GM12873 (cell line): Measurements from ENCODE around the gene DCTPP1.

ENCODE experiments used
- CTCF ChIP-seq: IDR thresholded peaks from 2 replicates; pipeline ENCODE4 v1.5.1; 2012; ENCODE audit warnings: low read depth, mild to moderate bottlenecking, moderate library complexity, low read length, control low read depth; ENCODE audit not compliant: insufficient read depth; ENCODE audit errors: missing control alignments

Gene DCTPP1

GRCh38 chr16:30375864-30376263 is 54.0 kb downstream of the DCTPP1 start:
- no peak for TF ChIP-seq CTCF

- no peak for TF ChIP-seq CTCF
These were observed 55.3 kb downstream of the DCTPP1 start, which contains the start of gene MYL11 for GRCh38 chr16:30374538-30374937. Gene MYL11, plus strand, starts transcription at chr16:30374802. Its CDS starts 56 bp downstream, at chr16:30374858.
